ENCODE measurements around the gene PRIMA1. TPM values are rescaled to one million over a fixed set of nuclear protein-coding genes. Genes with fewer than 3 reads are reported as not detected.

Gene PRIMA1
- total RNA-seq, 1 donor from 2014 or later: not detected

GRCh38 chr14:93683226-93683625 lies 105.1 kb downstream of the PRIMA1 start:
- Mint-ChIP-seq H3K27me3 (ENCODE audit: insufficient read depth) (peaks cover 7% of the 10 kb centered on the region), H3K4me3 (no peak overlapping the region), H3K4me1 (ENCODE audit: low read depth) (no peaks in the 10 kb centered on the region), H3K9me3 (no peaks in the 10 kb centered on the region), H3K36me3 (ENCODE audit: low read depth) (no peaks in the 10 kb centered on the region), H3K27ac (no peak overlapping the region)
- intact Hi-C loops (cut with micrococcal nuclease): no loop called here
- DNase-seq (ENCODE audit: low spot score): no peak

GRCh38 chr14:93682459-93682858 lies 105.8 kb downstream of the PRIMA1 start:
- no peaks in the 10 kb centered on the region for H3K4me1 Mint-ChIP-seq (ENCODE audit: low read depth)
- no peak overlapping the region for H3K4me3 Mint-ChIP-seq
- no peak overlapping the region for H3K27ac Mint-ChIP-seq
- H3K36me3 Mint-ChIP-seq (ENCODE audit: low read depth): no peaks in the 10 kb centered on the region
- no peaks in the 10 kb centered on the region for H3K9me3 Mint-ChIP-seq
- intact Hi-C loops (cut with micrococcal nuclease): no loop called here
- no peak for DNase-seq (ENCODE audit: low spot score)
- peaks cover 5% of the 10 kb centered on the region for H3K27me3 Mint-ChIP-seq (ENCODE audit: insufficient read depth)

GRCh38 chr14:93676416-93676958 lies 111.8 kb downstream of the PRIMA1 start:
- intact Hi-C loops (cut with micrococcal nuclease): no loop called here
- no peak for DNase-seq (ENCODE audit: low spot score)
- Mint-ChIP-seq H3K4me1 (ENCODE audit: low read depth) (no peaks in the 10 kb centered on the region), H3K9me3 (no peaks in the 10 kb centered on the region), H3K27ac (no peak overlapping the region), H3K27me3 (ENCODE audit: insufficient read depth) (peaks cover 12% of the 10 kb centered on the region), H3K4me3 (no peak overlapping the region), H3K36me3 (ENCODE audit: low read depth) (no peaks in the 10 kb centered on the region)

GRCh38 chr14:93675651-93676050 lies 112.6 kb downstream of the PRIMA1 start:
- H3K4me3 Mint-ChIP-seq: no peak overlapping the region
- intact Hi-C loops (cut with micrococcal nuclease): no loop called here
- no peaks in the 10 kb centered on the region for H3K9me3 Mint-ChIP-seq
- no peaks in the 10 kb centered on the region for H3K36me3 Mint-ChIP-seq (ENCODE audit: low read depth)
- H3K4me1 Mint-ChIP-seq (ENCODE audit: low read depth): no peaks in the 10 kb centered on the region
- no peak for DNase-seq (ENCODE audit: low spot score)
- H3K27ac Mint-ChIP-seq: no peak overlapping the region
- peaks cover 12% of the 10 kb centered on the region for H3K27me3 Mint-ChIP-seq (ENCODE audit: insufficient read depth)

GRCh38 chr14:93674343-93674742 lies 113.9 kb downstream of the PRIMA1 start:
- H3K27me3 Mint-ChIP-seq (ENCODE audit: insufficient read depth): peaks cover 7% of the 10 kb centered on the region
- no peak for DNase-seq (ENCODE audit: low spot score)
- intact Hi-C loops (cut with micrococcal nuclease): no loop called here
- H3K4me1 Mint-ChIP-seq (ENCODE audit: low read depth): no peaks in the 10 kb centered on the region
- no peaks in the 10 kb centered on the region for H3K36me3 Mint-ChIP-seq (ENCODE audit: low read depth)
- no peak overlapping the region for H3K27ac Mint-ChIP-seq
- H3K4me3 Mint-ChIP-seq: no peak overlapping the region
- H3K9me3 Mint-ChIP-seq: no peaks in the 10 kb centered on the region

GRCh38 chr14:93669632-93670031 lies 118.7 kb downstream of the PRIMA1 start:
- intact Hi-C loops (cut with micrococcal nuclease): no loop called here
- DNase-seq (ENCODE audit: low spot score): no peak
- no peaks in the 10 kb centered on the region for H3K4me1 Mint-ChIP-seq (ENCODE audit: low read depth)
- no peaks in the 10 kb centered on the region for H3K36me3 Mint-ChIP-seq (ENCODE audit: low read depth)
- no peak overlapping the region for H3K27ac Mint-ChIP-seq
- H3K9me3 Mint-ChIP-seq: peaks cover 23% of the 10 kb centered on the region
- H3K27me3 Mint-ChIP-seq (ENCODE audit: insufficient read depth): peaks cover 12% of the 10 kb centered on the region
- H3K4me3 Mint-ChIP-seq: no peak overlapping the region

Other genes starting within 250 kb of the PRIMA1 start
- gene FAM181A, start 138.9 kb upstream of the PRIMA1 start, total RNA-seq: not detected in 2 replicates
- 21.1 and 23.4 TPM in 2 replicates for gene ASB2, start 188.1 kb upstream of the PRIMA1 start, total RNA-seq
- gene CCDC197, start 208.8 kb upstream of the PRIMA1 start, total RNA-seq: 0.13 TPM in 1 of 2 replicates, not detected in the other
- 1.5 TPM in 2 replicates for gene OTUB2, start 237.9 kb upstream of the PRIMA1 start, total RNA-seq

All from activated T-helper 1 cell treated with anti-CD3 and anti-CD28 coated beads, Interleukin-12 subunit alpha, Interleukin-12 subunit beta, Interleukin-2, Interleukin-4 antibody, amounts not matched to agents 30 ng/mL and 10 ng/mL and 1 ng/mL, durations not matched to agents 14 hours and 24 hours and 36 hours (primary cell).